OCI-LY1 (cell line): Measurements from ENCODE around the gene SPDYE2.
"Not testable (repeated sequence)": the region's sequence is repeated elsewhere in the genome, so short reads cannot be mapped to it uniquely, and the experiment has no call there.

ENCODE experiments used
- H2AFZ ChIP-seq: fragments of 200-600 bp; sonication (generic), shearing (Covaris generic); 2 replicates; pipeline ENCODE4 v1.6.0; 2014; ENCODE audit warnings: antibody characterized with exemption, mild to moderate bottlenecking, low read length
- H3F3A ChIP-seq: fragments of 200-600 bp; sonication (generic), shearing (Covaris generic); 2 replicates; pipeline ENCODE4 v1.6.0; 2014; ENCODE audit warnings: mild to moderate bottlenecking, antibody characterized with exemption, low read length, moderate library complexity; ENCODE audit not compliant: insufficient read depth
- H3K27ac ChIP-seq: fragments of 200-600 bp; sonication (generic); 2 replicates; pipeline ENCODE4 v1.5.1; 2014; ENCODE audit warnings: low read length, mixed run types, mild to moderate bottlenecking, low read depth; ENCODE audit not compliant: poor library complexity, severe bottlenecking
- H3K27me3 ChIP-seq: fragments of 200-600 bp; sonication (generic); 2 replicates; pipeline ENCODE4 v1.6.0; 2014; ENCODE audit warnings: antibody characterized with exemption, mild to moderate bottlenecking, low read length, moderate library complexity; ENCODE audit not compliant: insufficient read depth
- H3K36me3 ChIP-seq: fragments of 200-600 bp; sonication (generic); 2 replicates; pipeline ENCODE4 v1.6.1; 2014; ENCODE audit warnings: mild to moderate bottlenecking, antibody characterized with exemption, low read length, moderate library complexity, mixed read lengths; ENCODE audit not compliant: insufficient read depth
- H3K4me1 ChIP-seq: fragments of 200-600 bp; sonication (generic); 2 replicates; pipeline ENCODE4 v1.5.1; 2014; ENCODE audit warnings: mild to moderate bottlenecking, low read length, moderate library complexity; ENCODE audit not compliant: insufficient read depth, severe bottlenecking
- H3K4me2 ChIP-seq: fragments of 200-600 bp; sonication (generic), shearing (Covaris generic); 2 replicates; pipeline ENCODE4 v1.6.1; 2014; ENCODE audit warnings: low read length
- H3K4me3 ChIP-seq: fragments of 200-600 bp; sonication (generic); 2 replicates; pipeline ENCODE4 v1.5.1; 2014; ENCODE audit warnings: low read length, low read depth, mild to moderate bottlenecking, mixed read lengths; ENCODE audit not compliant: poor library complexity, severe bottlenecking
- H3K79me2 ChIP-seq: fragments of 200-600 bp; shearing (Covaris generic); 2 replicates; pipeline ENCODE4 v1.6.1; 2016; ENCODE audit warnings: mixed run types, low read length, mixed read lengths; ENCODE audit not compliant: insufficient read depth
- H3K9ac ChIP-seq: fragments of 200-600 bp; sonication (generic), shearing (Covaris generic); 2 replicates; pipeline ENCODE4 v1.6.1; 2014; ENCODE audit warnings: mild to moderate bottlenecking, low read length, mixed read lengths
- H3K9me2 ChIP-seq: fragments of 200-600 bp; sonication (generic), shearing (Covaris generic); 2 replicates; pipeline ENCODE4 v1.6.1; 2014; ENCODE audit warnings: low read depth, mild to moderate bottlenecking, low read length, mixed read lengths
- H3K9me3 ChIP-seq: fragments of 200-600 bp; shearing (Covaris generic); 2 replicates; pipeline ENCODE4 v1.6.1; 2014; ENCODE audit warnings: low read length, mixed read lengths
- H4K20me1 ChIP-seq: fragments of 200-600 bp; sonication (generic), shearing (Covaris generic); 2 replicates; pipeline ENCODE4 v1.6.0; 2016; ENCODE audit warnings: mild to moderate bottlenecking, low read length; ENCODE audit not compliant: insufficient read depth

SPDYE2 gene

DNA sequence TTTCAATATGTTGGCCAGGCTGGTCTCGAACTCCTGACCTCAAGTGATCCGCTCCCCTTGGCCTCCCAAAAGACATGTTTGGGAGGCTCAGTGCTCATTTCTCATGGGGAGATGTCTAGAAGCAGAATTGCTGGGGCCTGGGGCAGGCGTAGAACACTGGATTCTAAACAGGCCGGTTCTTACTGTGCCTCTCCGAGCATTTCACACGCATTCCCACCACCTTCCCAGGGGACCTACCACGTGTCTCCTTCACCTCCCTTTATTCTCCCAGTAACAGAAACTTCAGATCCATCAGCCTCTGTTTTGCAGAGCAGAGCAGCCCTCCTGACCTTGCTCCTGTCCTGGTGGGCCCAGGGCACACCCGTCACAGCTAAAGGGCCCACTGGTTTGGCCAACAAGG lies 23.8 kb upstream of the SPDYE2 start:
- H2AFZ ChIP-seq, H3K27me3 ChIP-seq, H3K36me3 ChIP-seq, H3K9ac ChIP-seq, H3K79me2 ChIP-seq, H3K9me3 ChIP-seq, H3K9me2 ChIP-seq, H3K27ac ChIP-seq, H3K4me1 ChIP-seq, H4K20me1 ChIP-seq, H3K4me3 ChIP-seq, H3F3A ChIP-seq, H3K4me2 ChIP-seq: not testable (repeated sequence)

DNA sequence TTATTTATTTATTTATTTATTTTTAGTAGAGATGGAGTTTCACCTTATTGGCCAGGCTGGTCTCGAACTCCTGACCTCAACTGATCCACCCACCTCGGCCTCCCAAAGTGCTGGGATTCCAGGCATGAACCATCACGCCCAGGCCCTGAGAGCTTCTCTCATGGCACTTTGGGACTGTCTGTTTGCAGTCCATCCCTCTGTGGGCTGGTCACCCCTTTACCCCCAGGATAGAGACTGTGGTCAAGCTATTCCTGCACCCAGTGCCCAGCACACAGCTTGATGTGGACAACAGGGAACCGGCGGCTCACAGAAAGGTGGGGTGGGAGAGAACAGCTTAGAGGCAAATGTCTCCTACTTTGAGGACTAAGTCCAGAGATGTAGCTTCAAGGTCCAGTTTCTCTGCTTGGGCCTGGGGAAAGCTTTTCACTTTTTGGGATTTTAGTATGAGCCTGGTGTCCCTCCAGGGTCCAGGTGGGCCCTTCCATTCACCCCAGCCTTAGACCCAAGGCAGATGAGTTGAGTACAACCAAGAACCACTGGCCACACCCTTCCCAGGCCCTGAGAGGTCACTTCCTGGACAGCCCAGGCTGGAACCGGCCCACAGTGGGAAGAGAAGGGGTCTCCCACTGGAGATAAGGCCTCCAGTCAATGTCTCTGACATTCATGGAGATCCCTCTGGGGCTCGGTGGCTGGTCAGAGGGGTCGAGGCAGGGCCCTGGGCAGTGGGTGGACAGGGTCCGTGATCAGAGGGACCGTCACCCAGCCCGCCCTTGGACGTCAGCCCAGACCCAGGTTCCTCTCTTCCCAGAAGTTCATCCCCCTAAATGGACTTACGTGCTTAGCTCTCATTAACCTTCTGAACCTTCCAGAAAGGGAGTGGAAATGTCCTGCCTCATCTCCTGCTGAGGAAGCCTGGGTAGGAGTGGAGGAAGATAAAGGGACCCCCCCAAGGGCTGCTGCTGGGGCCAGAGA lies 22.9 kb upstream of the SPDYE2 start:
- not testable (repeated sequence) for H3K27me3 ChIP-seq, H3K27ac ChIP-seq, H3K4me2 ChIP-seq, H2AFZ ChIP-seq, H4K20me1 ChIP-seq, H3F3A ChIP-seq, H3K36me3 ChIP-seq, H3K9ac ChIP-seq, H3K9me3 ChIP-seq, H3K79me2 ChIP-seq, H3K4me1 ChIP-seq, H3K9me2 ChIP-seq, H3K4me3 ChIP-seq

- H3K4me3 ChIP-seq, H3K27me3 ChIP-seq, H3K79me2 ChIP-seq, H4K20me1 ChIP-seq, H2AFZ ChIP-seq, H3K27ac ChIP-seq, H3K9ac ChIP-seq, H3K9me3 ChIP-seq, H3K4me2 ChIP-seq, H3K4me1 ChIP-seq, H3K36me3 ChIP-seq, H3F3A ChIP-seq, H3K9me2 ChIP-seq: not testable (repeated sequence)
Measured at GRCh38 chr7:102531583-102531982, 19.4 kb upstream of the SPDYE2 start.

DNA sequence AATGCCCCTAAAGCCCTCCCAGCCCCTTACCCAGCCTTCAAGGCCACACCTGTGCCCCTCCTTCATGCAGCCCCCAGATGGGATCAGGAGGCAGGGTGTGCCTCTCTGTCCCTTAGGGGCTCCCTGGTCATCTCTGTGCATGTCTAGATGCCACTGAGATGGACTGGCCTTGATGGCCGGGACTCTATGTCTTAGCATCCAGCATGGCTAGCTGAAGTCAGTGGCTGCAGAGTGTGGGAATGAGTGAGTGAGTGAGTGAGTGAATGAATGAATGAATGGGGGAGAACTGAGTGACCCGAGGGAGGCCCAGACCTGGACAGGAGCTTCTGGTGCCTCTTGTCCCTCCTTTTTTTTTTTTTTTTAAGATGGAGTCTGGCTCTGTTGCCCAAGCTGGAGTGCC lies 18.9 kb upstream of the SPDYE2 start:
- H2AFZ ChIP-seq, H3K36me3 ChIP-seq, H3K9me3 ChIP-seq, H3K4me2 ChIP-seq, H3K9ac ChIP-seq, H4K20me1 ChIP-seq, H3K27ac ChIP-seq, H3K27me3 ChIP-seq, H3K4me1 ChIP-seq, H3K79me2 ChIP-seq, H3K4me3 ChIP-seq, H3K9me2 ChIP-seq, H3F3A ChIP-seq: not testable (repeated sequence)

- H3K27ac ChIP-seq, H3K4me2 ChIP-seq, H4K20me1 ChIP-seq, H3K27me3 ChIP-seq, H2AFZ ChIP-seq, H3K4me3 ChIP-seq, H3K9me3 ChIP-seq, H3F3A ChIP-seq, H3K36me3 ChIP-seq, H3K4me1 ChIP-seq, H3K79me2 ChIP-seq, H3K9me2 ChIP-seq, H3K9ac ChIP-seq: not testable (repeated sequence)
Measured at GRCh38 chr7:102535062-102535615, 15.9 kb upstream of the SPDYE2 start.

DNA sequence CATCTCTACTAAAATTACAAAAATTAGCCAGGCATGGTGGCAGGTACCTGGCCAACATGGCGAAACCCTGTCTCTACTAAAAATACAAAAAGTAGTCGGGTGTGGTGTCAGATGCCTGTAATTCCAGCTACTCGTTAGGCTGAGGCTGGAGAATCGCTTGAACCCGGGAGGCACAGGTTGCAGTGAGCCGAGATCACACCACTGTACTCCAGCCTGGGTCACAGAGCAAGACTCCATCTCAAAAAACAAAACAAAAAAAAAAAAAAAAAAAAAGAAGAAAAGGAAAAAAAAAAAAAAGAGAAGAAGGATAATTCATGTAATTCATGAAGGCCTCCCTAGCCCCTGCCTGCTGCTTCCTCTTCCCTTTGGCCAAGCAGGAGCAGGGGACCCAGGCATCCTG lies 10.4 kb upstream of the SPDYE2 start:
- not testable (repeated sequence) for H3K79me2 ChIP-seq, H3K4me2 ChIP-seq, H3F3A ChIP-seq, H3K27me3 ChIP-seq, H3K4me1 ChIP-seq, H2AFZ ChIP-seq, H4K20me1 ChIP-seq, H3K9me2 ChIP-seq, H3K9me3 ChIP-seq, H3K27ac ChIP-seq, H3K9ac ChIP-seq, H3K4me3 ChIP-seq, H3K36me3 ChIP-seq

GRCh38 chr7:102542083-102542482 lies 8.9 kb upstream of the SPDYE2 start:
- not testable (repeated sequence) for H3K79me2 ChIP-seq, H3K4me3 ChIP-seq, H3K4me2 ChIP-seq, H3K27me3 ChIP-seq, H4K20me1 ChIP-seq, H2AFZ ChIP-seq, H3K9ac ChIP-seq, H3F3A ChIP-seq, H3K27ac ChIP-seq, H3K4me1 ChIP-seq, H3K9me3 ChIP-seq, H3K36me3 ChIP-seq, H3K9me2 ChIP-seq
